Measurements from ENCODE around the gene DNMT1. TPM values are rescaled to one million over a fixed set of nuclear protein-coding genes. Genes with fewer than 3 reads are reported as not detected.
"Not testable (repeated sequence)": the region's sequence is repeated elsewhere in the genome, so short reads cannot be mapped to it uniquely, and the experiment has no call there.

Gene DNMT1
- total RNA-seq, 1 experiment from 2014 or later, result 25.4 TPM

DNA sequence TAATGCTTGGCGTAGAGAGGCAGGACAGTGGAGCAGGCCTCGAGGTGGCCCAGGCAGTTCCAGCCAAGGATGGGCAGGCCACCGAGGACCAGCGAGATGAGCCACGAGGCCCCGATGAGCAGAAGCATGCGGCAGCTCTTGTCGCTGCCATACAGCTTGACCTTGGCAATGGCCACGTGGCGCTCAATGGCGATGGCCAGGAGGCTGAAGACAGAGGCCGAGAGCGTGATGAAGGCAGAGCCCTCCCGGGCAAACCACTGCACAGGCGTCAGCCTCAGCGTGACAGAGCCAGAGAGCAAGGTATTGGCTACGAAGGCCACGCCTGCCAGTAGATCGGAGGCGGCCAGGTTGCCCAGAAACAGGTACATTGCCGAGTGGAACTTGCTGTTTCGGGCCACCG lies 29.6 kb upstream of the DNMT1 start:
- in situ Hi-C loops (cut with HindIII; ENCODE audit: low pct_unique_long_range_greater_than_20kb, low sequenced_read_pairs), result no loop called here
- DNase-seq (ENCODE audit: low read depth), result no peak

DNA sequence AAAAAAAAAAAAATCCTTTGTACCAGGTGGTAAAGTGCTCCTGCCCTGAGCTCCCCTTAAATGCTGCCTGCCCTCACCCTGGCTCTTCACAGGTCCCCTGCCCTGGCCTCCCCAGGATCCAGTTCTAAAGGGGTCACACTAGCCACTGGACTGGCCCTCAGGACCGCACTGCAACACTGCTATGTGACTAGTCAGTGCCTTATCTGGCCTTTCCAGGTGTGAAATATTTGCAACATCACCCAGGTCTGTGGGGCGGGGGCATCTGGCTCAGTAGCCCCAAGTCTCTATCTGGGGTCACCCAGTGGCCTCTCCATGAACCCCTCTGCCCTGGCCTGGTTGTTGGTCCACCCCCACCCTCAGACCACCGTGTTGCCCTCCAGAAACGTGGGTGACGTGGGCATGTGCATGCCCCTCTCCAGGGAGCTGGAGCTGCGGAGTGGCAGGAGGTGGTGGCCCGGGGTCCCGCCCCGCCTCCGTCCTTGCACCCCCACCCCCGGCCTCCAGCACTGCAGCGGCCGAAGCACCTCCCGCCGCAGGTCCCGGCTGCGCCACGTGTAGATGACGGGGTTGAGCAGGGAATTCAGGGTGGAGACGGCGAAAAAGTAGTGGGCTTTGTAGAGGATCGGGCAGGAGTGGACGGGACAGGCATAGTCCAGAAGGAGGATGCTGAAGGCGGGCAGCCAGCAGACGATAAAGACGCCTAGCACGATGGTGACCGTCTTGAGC lies 28.9 kb upstream of the DNMT1 start:
- in situ Hi-C loops (cut with HindIII; ENCODE audit: low pct_unique_long_range_greater_than_20kb, low sequenced_read_pairs), result no loop called here
- DNase-seq (ENCODE audit: low read depth), result no peak

DNA sequence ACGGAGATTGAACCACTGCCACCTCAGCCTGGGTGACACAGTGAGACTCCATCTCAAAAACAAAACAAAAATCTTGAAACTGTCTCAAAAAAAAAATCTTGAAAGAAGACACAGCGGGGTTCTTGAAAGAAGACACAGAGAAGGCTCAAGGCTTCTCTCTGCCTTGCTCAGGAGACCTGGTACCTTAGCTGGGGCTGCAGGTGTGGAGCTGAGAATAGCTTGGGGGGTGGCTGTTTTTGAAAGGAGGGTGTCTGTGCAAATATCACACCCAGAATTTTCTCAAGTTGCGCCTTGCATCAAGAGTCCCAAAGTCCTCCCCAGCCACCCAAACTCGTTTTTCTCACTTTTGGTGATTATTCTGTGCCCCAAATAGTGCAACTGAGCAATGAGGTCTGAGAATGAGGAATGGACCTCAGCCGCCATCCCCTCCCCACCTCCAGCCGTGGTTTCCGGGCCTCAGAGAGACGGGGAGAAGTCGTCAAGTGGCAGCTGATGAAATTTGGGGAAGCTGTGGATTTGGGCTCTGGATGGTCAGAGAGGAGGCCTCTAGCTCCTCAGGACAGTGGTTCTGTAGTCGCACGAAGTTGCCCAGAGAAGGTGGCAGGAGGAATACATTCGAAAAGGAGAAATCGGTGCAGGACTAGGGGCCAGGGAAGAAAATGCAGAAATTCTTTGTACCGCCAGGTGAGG lies 27.6 kb upstream of the DNMT1 start:
- in situ Hi-C loops (cut with HindIII; ENCODE audit: low pct_unique_long_range_greater_than_20kb, low sequenced_read_pairs), result no loop called here
- DNase-seq (ENCODE audit: low read depth), result no peak

GRCh38 chr19:10220695-10221094 lies 25.9 kb upstream of the DNMT1 start:
- DNase-seq (ENCODE audit: low read depth), result no peak
- in situ Hi-C loops (cut with HindIII; ENCODE audit: low pct_unique_long_range_greater_than_20kb, low sequenced_read_pairs), result no loop called here

GRCh38 chr19:10219678-10220077 lies 24.9 kb upstream of the DNMT1 start:
- no peak for DNase-seq (ENCODE audit: low read depth)
- in situ Hi-C loops (cut with HindIII; ENCODE audit: low pct_unique_long_range_greater_than_20kb, low sequenced_read_pairs), result no loop called here

- DNase-seq (ENCODE audit: low read depth), result no peak
- in situ Hi-C loops (cut with HindIII; ENCODE audit: low pct_unique_long_range_greater_than_20kb, low sequenced_read_pairs), result no loop called here
Observed at GRCh38 chr19:10217085-10217484, 22.3 kb upstream of the DNMT1 start.

DNA sequence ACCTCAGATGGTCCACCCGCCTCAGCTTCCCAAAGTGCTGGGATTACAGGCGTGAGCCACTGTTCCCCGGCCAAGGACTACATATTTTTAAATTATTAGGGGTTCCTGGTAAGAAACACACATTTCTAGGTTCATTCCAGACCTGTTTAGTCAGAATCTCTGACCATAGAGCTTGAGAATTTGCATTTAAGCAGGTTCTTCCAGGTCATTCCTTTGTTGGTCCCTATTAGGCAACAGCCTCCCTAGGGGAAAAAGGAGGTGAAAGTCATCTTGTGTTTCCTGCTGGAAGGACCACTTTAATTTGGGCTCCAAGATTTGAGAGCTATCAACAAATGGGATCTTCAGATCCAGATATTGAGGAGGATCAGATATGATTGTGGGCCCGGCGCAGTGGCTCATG lies 20.0 kb upstream of the DNMT1 start:
- in situ Hi-C loops (cut with HindIII; ENCODE audit: low pct_unique_long_range_greater_than_20kb, low sequenced_read_pairs), result no loop called here
- no peak for DNase-seq (ENCODE audit: low read depth)

- in situ Hi-C loops (cut with HindIII; ENCODE audit: low pct_unique_long_range_greater_than_20kb, low sequenced_read_pairs), result no loop called here
- no peak for DNase-seq (ENCODE audit: low read depth)
Observed at GRCh38 chr19:10211691-10212090, 16.9 kb upstream of the DNMT1 start.

GRCh38 chr19:10211061-10211460 lies 16.3 kb upstream of the DNMT1 start:
- in situ Hi-C loops (cut with HindIII; ENCODE audit: low pct_unique_long_range_greater_than_20kb, low sequenced_read_pairs), result no loop called here
- DNase-seq (ENCODE audit: low read depth), result no peak

GRCh38 chr19:10209315-10209714 lies 14.6 kb upstream of the DNMT1 start:
- DNase-seq (ENCODE audit: low read depth), result no peak
- in situ Hi-C loops (cut with HindIII; ENCODE audit: low pct_unique_long_range_greater_than_20kb, low sequenced_read_pairs), result no loop called here

DNA sequence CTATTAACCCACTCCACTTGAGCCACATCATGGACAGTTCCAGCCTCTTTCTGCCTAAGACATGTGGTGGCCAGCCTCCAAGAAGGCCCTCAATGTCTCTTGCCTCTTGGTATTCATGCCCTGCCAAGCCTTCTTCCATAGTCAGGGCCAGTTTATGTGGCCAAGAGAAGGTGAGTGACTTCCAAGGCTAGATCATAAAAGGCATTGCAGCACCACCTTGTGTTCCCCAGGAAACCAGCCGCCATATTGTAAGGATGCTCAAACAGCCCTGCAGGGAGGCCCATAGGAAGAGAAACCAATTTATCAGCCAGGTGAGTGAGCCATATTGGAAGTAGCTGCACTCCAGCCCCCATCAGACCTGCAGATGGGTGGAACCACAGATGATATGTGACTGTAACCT lies 12.3 kb upstream of the DNMT1 start:
- no peak for DNase-seq (ENCODE audit: low read depth)
- in situ Hi-C loops (cut with HindIII; ENCODE audit: low pct_unique_long_range_greater_than_20kb, low sequenced_read_pairs), result no loop called here

DNA sequence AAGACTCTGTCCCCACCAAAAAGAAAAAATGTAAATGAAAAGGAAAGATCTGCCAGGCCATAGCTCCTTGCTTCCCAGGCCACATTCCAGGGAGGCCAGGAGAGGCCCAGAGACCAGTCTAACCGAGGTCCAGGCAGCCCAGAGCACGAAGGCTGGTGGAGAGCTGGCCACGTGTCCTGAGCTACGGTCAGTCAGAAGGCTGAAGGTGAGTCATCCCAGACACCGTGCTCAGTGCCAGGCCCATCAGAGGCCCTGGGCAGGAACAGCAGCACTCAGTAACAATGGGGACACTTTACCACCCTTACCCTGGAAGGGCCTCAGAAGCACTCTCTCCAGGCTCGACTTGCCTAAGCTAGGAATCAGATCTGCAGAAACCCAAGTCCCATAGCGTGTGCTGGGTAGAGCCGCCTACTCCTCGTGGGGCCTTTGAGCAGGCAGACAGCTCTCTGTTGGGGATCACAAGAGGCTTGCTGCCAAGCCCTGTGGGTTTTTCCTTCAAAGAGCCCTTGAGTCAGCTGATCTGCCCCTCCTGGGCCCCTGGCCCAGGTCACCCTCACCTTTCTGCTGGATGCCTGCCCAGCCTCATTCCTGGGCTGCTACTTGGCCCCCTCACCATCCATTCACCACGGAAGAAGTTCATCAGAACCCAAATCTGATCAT lies 11.6 kb upstream of the DNMT1 start:
- DNase-seq (ENCODE audit: low read depth), result no peak
- in situ Hi-C loops (cut with HindIII; ENCODE audit: low pct_unique_long_range_greater_than_20kb, low sequenced_read_pairs), result no loop called here

- in situ Hi-C loops (cut with HindIII; ENCODE audit: low pct_unique_long_range_greater_than_20kb, low sequenced_read_pairs), result no loop called here
- no peak for DNase-seq (ENCODE audit: low read depth)
Observed at GRCh38 chr19:10205636-10206035, 10.9 kb upstream of the DNMT1 start.

DNA sequence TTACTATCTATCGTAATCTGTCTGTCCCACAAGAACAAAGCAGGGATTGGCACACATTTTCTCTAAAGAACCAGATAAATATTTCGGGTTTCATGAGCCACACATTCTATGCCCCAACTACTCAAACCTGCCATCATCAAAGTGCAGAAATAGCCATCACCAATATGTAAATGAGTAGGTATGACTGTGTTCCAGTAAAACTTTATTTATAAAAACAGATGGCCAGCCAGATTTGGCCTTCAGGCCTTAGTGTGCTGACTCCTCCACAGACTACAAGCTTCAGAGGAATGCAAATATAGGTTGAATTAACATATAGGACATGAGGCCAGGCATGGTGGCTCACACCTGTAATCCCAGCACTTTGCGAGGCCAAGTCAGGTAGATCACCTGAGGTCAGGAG lies 8.9 kb upstream of the DNMT1 start:
- in situ Hi-C loops (cut with HindIII; ENCODE audit: low pct_unique_long_range_greater_than_20kb, low sequenced_read_pairs), result no loop called here
- DNase-seq (ENCODE audit: low read depth), result no peak

GRCh38 chr19:10201176-10201575 lies 6.4 kb upstream of the DNMT1 start:
- in situ Hi-C loops (cut with HindIII; ENCODE audit: low pct_unique_long_range_greater_than_20kb, low sequenced_read_pairs), result no loop called here

GRCh38 chr19:10200101-10200500 lies 5.3 kb upstream of the DNMT1 start:
- DNase-seq (ENCODE audit: low read depth); in situ Hi-C loops (cut with HindIII; ENCODE audit: low pct_unique_long_range_greater_than_20kb, low sequenced_read_pairs): not testable (repeated sequence)

More at GRCh38 chr19:10201176-10201575, 6.4 kb upstream of the DNMT1 start:
- no peak for DNase-seq (ENCODE audit: low read depth)

- DNase-seq (ENCODE audit: low read depth); in situ Hi-C loops (cut with HindIII; ENCODE audit: low pct_unique_long_range_greater_than_20kb, low sequenced_read_pairs): not testable (repeated sequence)
Observed at GRCh38 chr19:10198889-10199644, 4.3 kb upstream of the DNMT1 start.

- in situ Hi-C loops (cut with HindIII; ENCODE audit: low pct_unique_long_range_greater_than_20kb, low sequenced_read_pairs), result no loop called here
- no peak for DNase-seq (ENCODE audit: low read depth)
Observed at GRCh38 chr19:10195199-10195519, 406 bp upstream of the DNMT1 start.

Data from Caki2 (cell line).